HG03060 (cell line): Measurements from ENCODE around the gene CAPN12.

Experiments
- ATAC-seq: cut with Tn5 transposase; IDR thresholded peaks from one replicate; pipeline ENCODE4 v1.9.1; 2021; ENCODE audit warnings: low read depth, moderate number of reproducible peaks; ENCODE audit not compliant: unreplicated experiment

CAPN12 gene

GRCh38 chr19:38712161-38712748 is 32.0 kb downstream of the CAPN12 start:
- no peak for ATAC-seq

DNA sequence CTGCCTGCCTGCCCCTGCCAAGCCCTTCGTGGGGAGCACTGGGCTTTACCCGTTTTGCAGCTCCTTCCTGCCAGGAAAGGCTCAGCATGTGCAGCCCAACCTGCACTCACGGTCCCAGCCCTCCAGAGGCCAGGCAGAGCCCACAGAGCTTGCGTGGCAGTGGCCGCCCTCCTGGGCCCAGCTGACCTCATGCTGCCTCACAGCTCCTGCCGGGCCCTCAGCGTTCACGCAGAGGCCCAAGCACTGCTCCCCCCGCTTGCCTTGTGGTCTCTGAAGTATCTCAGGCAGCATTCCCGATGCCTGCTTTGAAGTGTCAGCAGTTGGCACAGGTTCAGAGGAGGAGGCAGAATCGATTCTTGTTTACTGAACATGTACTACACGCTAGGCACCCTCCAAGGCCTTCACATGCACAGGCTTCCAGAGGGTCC is 32.5 kb downstream of the CAPN12 start:
- no peak for ATAC-seq

DNA sequence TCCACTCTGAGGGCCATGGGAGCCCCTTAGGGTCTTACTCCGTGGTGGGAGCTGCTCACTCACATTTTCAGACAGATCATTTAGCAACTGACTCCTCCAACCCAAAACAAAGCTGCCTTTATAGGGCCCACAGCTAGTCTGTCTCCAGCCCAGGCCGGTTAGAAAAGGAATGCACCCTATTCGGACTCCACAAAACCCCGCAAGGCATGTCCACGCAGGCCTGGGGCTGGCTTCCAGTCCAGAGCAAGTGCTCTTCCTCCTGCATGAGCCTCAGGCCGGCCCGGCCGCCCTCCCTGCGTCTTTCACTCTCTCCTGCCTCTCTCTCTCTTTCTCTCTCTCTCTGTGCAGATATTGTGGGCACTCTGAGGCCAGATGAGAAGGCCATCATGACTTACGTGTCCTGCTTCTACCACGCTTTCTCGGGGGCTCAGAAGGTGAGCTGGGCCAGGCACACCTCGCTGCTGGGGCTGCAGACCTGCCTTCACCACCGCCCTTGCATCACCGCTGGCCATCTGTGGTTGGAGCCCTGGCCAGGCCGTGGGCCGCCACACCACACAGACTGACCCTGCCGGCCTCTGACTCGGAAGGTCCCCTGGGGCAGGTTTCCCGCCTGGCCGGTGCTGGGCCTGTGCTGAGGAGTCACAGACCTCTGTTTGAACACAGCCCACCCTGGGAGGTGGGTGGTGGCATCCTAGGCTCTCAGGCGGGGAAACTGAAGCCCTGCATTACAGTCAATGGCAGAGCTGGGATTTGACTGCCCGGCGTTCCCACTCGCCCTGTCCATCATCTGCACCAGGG is 33.1 kb downstream of the CAPN12 start:
- no peak for ATAC-seq

DNA sequence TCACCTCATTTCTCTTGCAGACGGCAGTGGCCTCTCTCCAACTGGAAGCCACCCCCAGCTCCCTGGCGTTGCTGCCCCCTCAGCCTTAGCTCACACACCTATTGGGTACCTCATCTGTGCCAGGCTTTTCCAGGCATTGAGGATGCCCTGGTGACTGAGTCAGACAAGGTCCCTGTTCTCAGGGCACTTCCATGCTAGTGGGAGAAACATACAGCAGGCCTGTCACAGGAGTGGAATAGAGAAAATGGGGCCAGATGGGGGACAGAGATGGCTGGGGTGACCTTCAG is 33.9 kb downstream of the CAPN12 start:
- no peak for ATAC-seq

- ATAC-seq: no peak
Observed at GRCh38 chr19:38709671-38710415, 34.4 kb downstream of the CAPN12 start.

GRCh38 chr19:38709119-38709518 is 35.2 kb downstream of the CAPN12 start:
- ATAC-seq: no peak

DNA sequence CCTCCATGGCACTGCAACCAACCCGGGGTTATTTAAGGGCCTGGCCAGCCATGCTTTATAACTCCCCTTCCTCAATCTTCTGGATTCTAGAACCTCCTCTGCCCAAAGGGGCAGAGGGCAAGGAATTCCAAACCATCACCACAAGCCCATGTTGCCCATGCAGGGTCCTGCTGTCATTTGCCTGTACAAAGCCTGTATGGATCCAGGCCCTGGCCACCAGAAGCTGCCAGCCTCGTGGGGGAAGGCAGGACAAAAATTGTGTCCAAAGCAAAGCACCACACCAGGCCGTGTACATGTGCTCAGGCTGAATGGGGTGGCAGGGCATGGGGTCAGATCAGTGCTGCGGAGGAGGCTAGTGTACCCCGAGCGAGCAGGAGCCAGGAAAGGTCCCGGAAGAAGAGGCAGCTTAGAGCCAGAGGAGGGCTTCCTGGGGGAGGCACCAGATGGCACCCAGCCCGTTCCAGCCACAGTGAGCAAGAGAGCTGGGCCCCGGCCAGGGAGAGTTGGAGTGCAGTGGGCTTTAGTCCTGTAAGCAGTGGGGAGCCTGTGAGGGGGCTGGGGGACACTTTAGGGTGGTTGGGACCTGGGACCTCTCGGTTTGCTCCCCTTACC is 35.8 kb downstream of the CAPN12 start:
- ATAC-seq: no peak

DNA sequence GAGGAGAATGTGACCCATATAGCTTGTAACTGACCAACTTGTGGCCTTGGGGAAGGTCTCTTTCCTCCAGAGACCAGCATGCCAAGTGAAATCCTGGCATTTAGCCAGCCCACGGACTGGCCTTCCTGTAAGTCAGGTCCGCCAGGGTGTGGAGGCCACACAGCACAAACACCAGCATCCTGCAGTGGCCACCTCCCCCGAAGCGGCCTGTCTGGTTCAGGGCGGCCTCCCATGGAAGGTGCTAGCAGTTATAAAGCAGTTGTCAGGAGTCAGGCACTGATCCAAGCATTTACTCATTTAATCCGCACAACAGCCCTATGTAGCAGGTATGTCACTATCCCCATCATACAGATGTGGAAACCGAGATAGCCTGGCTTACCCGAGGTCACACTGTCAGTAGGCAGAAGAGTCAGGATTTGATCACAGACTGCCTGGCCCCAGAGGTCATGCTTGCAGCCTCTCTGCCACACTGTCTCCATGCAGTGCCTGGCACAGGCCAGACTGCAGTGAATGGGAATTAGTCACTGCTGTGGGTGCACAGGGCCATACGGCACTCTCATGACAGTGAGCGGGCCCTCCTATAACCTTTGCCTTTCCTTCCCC is 36.7 kb downstream of the CAPN12 start:
- ATAC-seq: no peak

GRCh38 chr19:38706792-38707511 is 37.3 kb downstream of the CAPN12 start:
- no peak for ATAC-seq

DNA sequence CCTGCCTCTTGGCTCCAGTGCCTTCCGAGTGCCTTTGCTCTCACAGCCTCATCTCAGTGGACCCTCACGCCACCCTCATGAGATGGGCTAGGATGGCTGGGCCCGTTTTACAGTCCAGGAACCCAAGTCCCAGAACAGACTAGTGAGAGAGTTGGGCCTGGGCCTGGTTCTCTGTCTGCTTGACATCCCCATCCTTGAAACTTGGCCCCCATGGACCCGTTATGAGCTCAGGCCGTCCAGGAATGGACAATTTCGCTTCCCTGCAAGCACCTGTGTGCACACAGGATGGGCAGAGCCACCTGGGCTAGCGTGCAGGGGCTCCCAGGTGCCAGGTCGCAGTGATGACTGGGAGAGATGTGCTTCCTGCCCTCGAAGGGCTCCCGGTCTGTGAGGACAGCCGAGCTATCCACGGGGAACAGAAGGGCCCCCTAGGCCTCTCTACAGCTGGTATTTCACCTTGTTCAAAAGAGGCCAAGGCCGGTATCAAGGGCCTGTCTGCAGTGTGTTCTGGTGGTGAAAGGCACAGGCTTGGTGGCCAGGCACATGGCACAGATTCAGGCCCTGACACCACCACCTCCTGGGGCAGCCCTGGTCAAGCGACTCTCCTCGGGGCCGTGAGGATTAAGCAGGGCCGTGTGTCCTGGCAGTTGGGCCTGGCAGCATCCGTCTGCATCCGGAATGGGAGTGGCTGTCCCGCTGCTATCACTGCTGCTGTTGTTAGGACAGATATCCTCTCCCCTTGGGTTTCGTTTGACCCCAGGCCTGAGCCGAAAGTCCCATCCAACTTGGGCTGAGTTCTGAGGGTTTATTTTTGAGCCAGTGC is 38.9 kb downstream of the CAPN12 start:
- ATAC-seq: no peak

DNA sequence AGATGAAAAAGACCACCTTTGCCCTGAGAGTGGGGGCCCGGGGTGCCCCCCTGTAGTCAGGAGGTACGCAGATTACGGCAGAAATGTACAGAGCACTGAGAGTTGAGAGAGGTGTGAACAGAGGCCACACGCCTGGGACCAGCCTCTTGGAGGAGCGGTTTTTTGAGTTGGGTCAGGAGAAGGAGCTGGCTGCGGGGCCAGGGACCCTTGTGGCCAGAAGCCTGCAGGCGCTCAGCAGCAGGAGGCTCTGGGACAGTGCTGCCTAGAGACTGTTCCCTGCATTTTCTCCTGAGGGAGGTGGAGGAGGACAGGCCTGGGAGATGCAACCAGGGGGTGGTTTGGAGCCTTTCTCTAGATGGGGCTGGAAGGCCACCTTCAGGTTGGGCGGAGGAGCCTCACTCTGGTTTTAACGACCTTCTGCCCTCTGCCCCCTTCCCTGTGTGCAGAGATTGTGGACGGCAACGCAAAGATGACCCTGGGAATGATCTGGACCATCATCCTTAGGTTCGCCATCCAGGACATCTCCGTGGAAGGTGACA is 39.7 kb downstream of the CAPN12 start:
- ATAC-seq: no peak

DNA sequence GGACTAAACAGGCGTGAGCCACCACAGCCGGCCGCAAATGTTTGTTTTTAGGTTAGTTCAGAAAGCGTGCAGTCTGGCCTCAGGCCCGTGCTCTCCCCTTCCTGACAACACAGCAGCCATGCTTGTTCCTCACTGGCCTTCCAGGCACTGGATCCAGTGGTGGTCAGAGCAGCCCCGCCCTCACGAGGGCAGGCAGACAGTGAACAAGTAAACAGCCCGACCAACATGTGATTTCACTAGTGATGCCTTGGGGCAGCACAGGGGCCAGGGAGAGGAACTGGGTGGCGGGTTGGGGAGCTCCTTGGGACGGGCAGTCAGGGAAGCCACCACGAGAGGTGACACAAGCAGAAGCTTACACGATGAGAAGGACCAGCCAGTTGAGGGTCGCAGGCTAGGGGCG is 40.8 kb downstream of the CAPN12 start:
- ATAC-seq: no peak

DNA sequence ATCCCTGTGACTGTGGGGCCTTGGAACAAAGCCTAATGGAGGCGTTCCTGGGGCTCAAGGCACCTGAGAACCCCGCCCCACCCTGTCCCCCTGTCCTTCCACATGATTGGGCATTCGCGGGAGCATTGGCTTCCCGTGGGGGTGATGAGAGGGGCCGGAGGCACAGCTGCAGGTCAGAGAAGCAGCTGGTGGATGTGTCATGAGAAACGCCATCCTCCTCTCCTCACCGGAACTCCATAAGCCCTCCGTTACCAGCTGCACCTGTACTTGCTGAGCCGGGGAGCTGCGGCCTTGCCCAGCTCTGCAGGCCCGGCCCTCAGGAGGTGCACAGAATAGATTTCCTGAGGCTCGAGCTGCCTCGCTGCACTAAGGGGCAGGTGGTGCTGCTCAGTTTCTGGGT is 42.0 kb downstream of the CAPN12 start:
- ATAC-seq: no peak

DNA sequence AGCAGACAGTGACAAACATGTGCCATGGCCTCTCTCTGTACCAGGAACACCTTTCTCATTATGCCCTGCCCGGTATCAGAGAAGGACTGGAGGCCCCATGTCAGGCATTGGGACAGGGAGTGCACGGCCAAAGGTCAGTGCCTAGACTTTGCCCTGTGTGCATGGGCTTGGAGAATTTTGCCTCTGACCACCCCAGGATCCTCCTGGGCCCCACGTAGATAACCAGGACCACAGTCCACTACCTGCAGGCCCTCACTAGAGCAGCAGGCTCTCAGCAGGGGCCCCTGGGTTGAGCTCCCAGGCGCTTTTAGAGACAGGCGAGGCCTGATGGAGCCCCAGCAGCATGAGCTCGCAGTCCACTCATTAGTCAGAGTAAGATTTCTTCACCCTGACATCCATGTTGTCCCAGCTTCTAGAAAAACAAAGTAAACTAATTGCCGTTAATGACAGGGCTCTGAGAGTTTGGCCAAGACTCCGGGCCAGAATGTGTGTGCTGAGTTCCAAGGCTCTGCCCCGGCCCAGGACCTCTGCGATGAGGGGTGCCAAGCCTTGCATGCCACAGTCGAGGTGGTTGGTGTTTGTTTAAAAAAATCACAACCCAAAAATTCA is 42.7 kb downstream of the CAPN12 start:
- no peak for ATAC-seq

DNA sequence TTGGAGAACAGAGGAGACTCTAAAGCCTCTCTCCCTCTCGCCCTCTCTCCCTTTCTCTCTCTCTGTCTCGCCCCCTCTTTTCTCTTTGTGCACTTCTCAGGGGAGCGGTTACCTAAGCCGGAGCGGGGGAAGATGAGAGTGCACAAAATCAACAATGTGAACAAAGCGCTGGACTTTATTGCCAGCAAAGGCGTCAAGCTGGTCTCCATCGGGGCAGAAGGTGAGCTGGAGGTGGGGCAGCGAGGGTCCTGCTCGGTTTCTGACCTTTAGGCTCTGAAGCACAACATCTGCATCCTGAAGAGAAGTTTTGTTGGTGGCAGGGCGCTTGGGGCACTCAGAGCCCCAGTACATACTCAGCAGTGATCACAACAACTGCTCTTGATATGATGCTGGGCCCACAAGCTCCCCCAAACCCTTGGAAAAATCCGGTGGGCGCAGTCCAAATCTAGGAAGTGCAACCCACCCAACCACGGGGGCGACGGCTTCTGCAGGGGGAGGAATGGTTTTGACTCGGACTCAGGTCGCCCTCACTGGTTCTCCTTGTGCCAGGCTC is 43.3 kb downstream of the CAPN12 start:
- ATAC-seq: no peak

DNA sequence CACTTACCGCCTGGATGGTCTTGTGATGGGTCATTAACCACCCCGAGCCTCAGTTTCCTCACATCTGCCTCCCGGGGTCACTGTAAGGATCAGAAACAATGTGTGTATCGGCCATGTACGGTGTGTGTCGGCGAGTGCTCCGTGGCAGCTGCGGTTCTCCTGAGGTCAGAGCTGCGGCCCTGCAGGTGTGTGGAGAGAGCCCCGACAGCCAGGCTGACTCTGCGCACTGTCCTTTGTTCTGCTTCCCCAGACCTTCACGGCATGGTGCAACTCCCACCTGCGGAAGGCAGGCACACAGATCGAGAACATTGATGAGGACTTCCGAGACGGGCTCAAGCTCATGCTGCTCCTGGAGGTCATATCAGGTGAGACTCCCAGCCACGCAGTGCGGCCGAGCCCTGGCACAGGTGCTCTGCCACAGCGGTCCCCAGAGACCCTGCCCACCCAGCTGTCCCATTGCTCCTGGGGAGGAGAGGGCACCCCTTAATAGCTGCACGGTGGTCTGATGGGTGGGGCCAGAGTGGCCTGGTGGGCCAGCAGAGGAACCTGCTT is 43.8 kb downstream of the CAPN12 start:
- no peak for ATAC-seq

GRCh38 chr19:38699647-38700349 is 44.5 kb downstream of the CAPN12 start:
- no peak for ATAC-seq

GRCh38 chr19:38699027-38699346 is 45.3 kb downstream of the CAPN12 start:
- no peak for ATAC-seq
